HepG2 (cell line): ENCODE measurements around the gene RPAP2. TPM values are rescaled to one million over a fixed set of nuclear protein-coding genes. Genes with fewer than 3 reads are reported as not detected.

Experiments used
- ARID2 ChIP-seq: sonication (generic); formaldehyde crosslinking; IDR thresholded peaks from 2 replicates; pipeline ENCODE4 v1.8.1; 2022; ENCODE audit warnings: mild to moderate bottlenecking, missing genetic modification reagents, borderline replicate concordance
- DBP ChIP-seq: sonication (generic); formaldehyde crosslinking; IDR thresholded peaks from 2 replicates; pipeline ENCODE4 v1.4.0; 2020; ENCODE audit warnings: missing genetic modification reagents; ENCODE audit errors: not compliant biosample characterization
- FOXA3 ChIP-seq: IDR thresholded peaks from 2 replicates; pipeline ENCODE4 v1.6.1; 2016; ENCODE audit warnings: missing genetic modification reagents, missing compliant biosample characterization
- HMGA1 ChIP-seq: sonication (generic); formaldehyde crosslinking; conservative IDR thresholded peaks from 2 replicates; pipeline ENCODE4 v1.4.0; 2020; ENCODE audit warnings: missing genetic modification reagents
- IKZF1 ChIP-seq: fragments of 450-650 bp; IDR thresholded peaks from 2 replicates; pipeline ENCODE4 v1.7.1; 2016
- MAFF ChIP-seq: IDR thresholded peaks from 2 replicates; pipeline ENCODE4 v1.6.1; 2011; ENCODE audit warnings: low read depth, low read length, improper control_type of control experiment
- MBD4 ChIP-seq: IDR thresholded peaks from 2 replicates; pipeline ENCODE4 v1.6.1; 2012; ENCODE audit warnings: low read length, inconsistent platforms, borderline replicate concordance
- MEIS2 ChIP-seq: sonication (generic); formaldehyde crosslinking; IDR thresholded peaks from 2 replicates; pipeline ENCODE4 v1.9.0; 2021; ENCODE audit warnings: mild to moderate bottlenecking, missing genetic modification reagents
- MTERF4 ChIP-seq: sonication (generic); formaldehyde crosslinking; IDR thresholded peaks from 2 replicates; pipeline ENCODE4 v1.8.0; 2023; ENCODE audit warnings: mild to moderate bottlenecking, missing genetic modification reagents
- NFIB ChIP-seq: sonication (generic); formaldehyde crosslinking; IDR thresholded peaks from 2 replicates; pipeline ENCODE4 v1.9.0; 2021; ENCODE audit warnings: missing genetic modification reagents, mild to moderate bottlenecking, borderline replicate concordance
- NONO ChIP-seq, 2 experiments: fragments of 450-650 bp in 1 of 2; sonication (generic) in 1 of 2; formaldehyde crosslinking in 1 of 2; IDR thresholded peaks in 1 of 2; conservative IDR thresholded peaks in 1 of 2; 2 replicates each; pipeline versions ENCODE4 v1.6.1 to v1.8.0; 2017 to 2022; ENCODE audit warnings: mild to moderate bottlenecking in 1 of 2, missing genetic modification reagents in 1 of 2, moderate library complexity in 1 of 2
- NR2C2 ChIP-seq: sonication (generic); formaldehyde crosslinking; IDR thresholded peaks from 2 replicates; pipeline ENCODE4 v1.4.0; 2020; ENCODE audit warnings: missing genetic modification reagents, mild to moderate bottlenecking, moderate library complexity, borderline replicate concordance
- NR2F2 ChIP-seq: IDR thresholded peaks from 2 replicates; pipeline ENCODE4 v1.6.1; 2012; ENCODE audit warnings: low read depth, inconsistent platforms, borderline replicate concordance
- RXRB ChIP-seq: IDR thresholded peaks from 2 replicates; pipeline ENCODE4 v1.6.1; 2016; ENCODE audit warnings: borderline replicate concordance, missing genetic modification reagents, missing compliant biosample characterization
- STAT5B ChIP-seq: sonication (generic); formaldehyde crosslinking; IDR thresholded peaks from 2 replicates; pipeline ENCODE4 v1.4.0; 2020; ENCODE audit warnings: missing genetic modification reagents
- TCF12 ChIP-seq, 2 experiments: fragments of 450-650 bp in 1 of 2; sonication (generic) in 1 of 2; formaldehyde crosslinking in 1 of 2; IDR thresholded peaks; 2 replicates each; pipeline versions ENCODE4 v1.6.1 to v1.8.0; 2017 to 2022; ENCODE audit warnings: antibody characterized with exemption in 1 of 2, mild to moderate bottlenecking in 1 of 2, missing genetic modification reagents in 1 of 2, moderate library complexity in 1 of 2
- ZNF101 ChIP-seq: sonication (generic); formaldehyde crosslinking; IDR thresholded peaks from 2 replicates; pipeline ENCODE4 v1.4.0; 2020; ENCODE audit warnings: mild to moderate bottlenecking, low read depth, missing genetic modification reagents, borderline replicate concordance
- ZNF24 ChIP-seq: fragments of 450-650 bp; IDR thresholded peaks from 2 replicates; pipeline ENCODE4 v1.6.1; 2017; ENCODE audit warnings: antibody characterized with exemption, mild to moderate bottlenecking
- ZNF253 ChIP-seq: sonication (generic); formaldehyde crosslinking; IDR thresholded peaks from 2 replicates; pipeline ENCODE4 v1.8.0; 2022; ENCODE audit warnings: mild to moderate bottlenecking, missing genetic modification reagents, borderline replicate concordance
- ZNF296 ChIP-seq: sonication (generic); formaldehyde crosslinking; conservative IDR thresholded peaks from 2 replicates; pipeline ENCODE4 v1.5.0; 2020; ENCODE audit warnings: mild to moderate bottlenecking, missing genetic modification reagents
- ZNF331 ChIP-seq: sonication (generic); formaldehyde crosslinking; IDR thresholded peaks from 2 replicates; pipeline ENCODE4 v1.4.0; 2020; ENCODE audit warnings: missing genetic modification reagents
- ZNF333 ChIP-seq: sonication (generic); formaldehyde crosslinking; IDR thresholded peaks from 2 replicates; pipeline ENCODE4 v1.4.0; 2020; ENCODE audit warnings: mild to moderate bottlenecking, missing genetic modification reagents, borderline replicate concordance
- ZNF513 ChIP-seq: sonication (generic); formaldehyde crosslinking; conservative IDR thresholded peaks from 2 replicates; pipeline ENCODE4 v1.5.0; 2020; ENCODE audit warnings: missing genetic modification reagents
- ZNF704 ChIP-seq: sonication (generic); formaldehyde crosslinking; IDR thresholded peaks from 2 replicates; pipeline ENCODE4 v1.8.1; 2023; ENCODE audit warnings: mild to moderate bottlenecking, inconsistent platforms, moderate library complexity, missing genetic modification reagents, borderline replicate concordance
- ZNF737 ChIP-seq: sonication (generic); formaldehyde crosslinking; IDR thresholded peaks from 2 replicates; pipeline ENCODE4 v1.5.0; 2020; ENCODE audit warnings: missing genetic modification reagents, mild to moderate bottlenecking, borderline replicate concordance
- ZSCAN9 ChIP-seq: IDR thresholded peaks from 2 replicates; pipeline ENCODE4 v1.6.1; 2016; ENCODE audit warnings: borderline replicate concordance
- polyA plus RNA-seq, 8 experiments: library from polyadenylated mRNA; depleted of rRNA in 3 of 8; stranded (reverse) in 7 of 8; unstranded in 1 of 8; fragments of >200 nt; fragmentation: Illumina TruSeq in 4 of 8; extraction: Trizol in 4 of 8; gene quantifications; 2 replicates each; pipeline versions ENCODE4 v1.2.1 to v1.2.3, GENCODE V29; 2011 to 2016; ENCODE audit warnings: low read depth in 4 of 8, missing spikeins in 1 of 8, mixed read lengths in 1 of 8; ENCODE audit not compliant: insufficient read depth in 1 of 8
- total RNA-seq, 5 experiments: library from RNA; depleted of rRNA; stranded (reverse); fragments of >200 nt; fragmentation: Illumina TruSeq; extraction: Trizol; gene quantifications; 2 replicates each; pipeline ENCODE4 v1.2.3, GENCODE V29; 2016; ENCODE audit warnings: low read depth in 1 of 5

Gene RPAP2
- total and polyA plus RNA-seq, 2 of the 13 experiments (the other 11 are each of a cell fraction or from before 2014, with no cell fraction given) = 10.0 to 34.8 TPM

GRCh38 chr1:92441697-92442342 is 143.0 kb downstream of the RPAP2 start (continued):
- TF ChIP-seq NONO (IDR thresholded peaks at IDR 0.05) (no peak), NONO (CRISPR knock-in tag; conservative IDR thresholded peaks at IDR 0.05) (peak; percentile 78), ZNF513 (CRISPR knock-in tag) (no peak), NFIB (CRISPR knock-in tag) (no peak), ZNF101 (CRISPR knock-in tag) (no peak), ZNF253 (CRISPR knock-in tag) (peak; percentile 87; the same call in 1 of the 2 replicates), MEIS2 (CRISPR knock-in tag) (peak; percentile 83; the same call in 1 of the 2 replicates), NR2F2 (no peak), DBP (no peak), STAT5B (CRISPR knock-in tag) (no peak; the same call in 1 of the 2 replicates), ZNF704 (CRISPR knock-in tag) (0 out of 2 replicates have a peak, but pooled peaks have one; percentile 82), ZNF296 (peak; percentile 87; the same call in 1 of the 2 replicates), NR2C2 (CRISPR knock-in tag) (no peak; the same call in 1 of the 2 replicates), ARID2 (CRISPR knock-in tag) (peak; percentile 55; the same call in 1 of the 2 replicates), TCF12 (IDR thresholded peaks at IDR 0.05) (no peak), TCF12 (CRISPR knock-in tag; IDR thresholded peaks at IDR 0.05) (no peak; the same call in 1 of the 2 replicates), HMGA1 (CRISPR knock-in tag) (no peak), MAFF (peak; percentile 68), ZNF737 (CRISPR knock-in tag) (no peak), FOXA3 (CRISPR knock-in tag) (peak; percentile 96), ZNF333 (CRISPR knock-in tag) (0 out of 2 replicates have a peak, but pooled peaks have one; percentile 24), IKZF1 (no peak), RXRB (CRISPR knock-in tag) (peak; percentile 54; the same call in 1 of the 2 replicates), MTERF4 (CRISPR knock-in tag) (no peak), ZNF331 (CRISPR knock-in tag) (peak; percentile 34; the same call in 1 of the 2 replicates), ZNF24 (no peak), MBD4 (no peak), ZSCAN9 (0 out of 2 replicates have a peak, but pooled peaks have one; percentile 45)
